PC-3 (cell line): ENCODE data around the gene IL7R. TPM values are rescaled to one million over a fixed set of nuclear protein-coding genes. Genes with fewer than 3 reads are reported as not detected.

Source experiments
- ATAC-seq: fragments of 200-7000 bp; cut with Tn5 transposase; 2 replicates; pipeline ENCODE4 v1.9.1; 2020; ENCODE audit warnings: mild to moderate bottlenecking, moderate library complexity
- BruUV-seq: library from RNA; stranded (reverse); fragments of 400-500 nt; replicated peaks from 2 replicates; lab custom pipeline; 2021; lab: Mats Ljungman, UMichigan
- CTCF ChIA-PET: fragments of 300-600 bp; sonication (Branson Sonifier 250); formaldehyde crosslinking; loops from one replicate; lab custom pipeline; 2022; ENCODE audit warnings: antibody characterized with exemption; lab: Charles Lee
- POLR2A ChIA-PET: fragments of 300-600 bp; sonication (Branson Sonifier 250); formaldehyde crosslinking; loops from one replicate; lab custom pipeline; 2022; ENCODE audit warnings: antibody characterized with exemption; ENCODE audit not compliant: unreplicated experiment; lab: Charles Lee
- DNase-seq: peaks from one replicate; pipeline ENCODE4 v3.0.0-alpha.2; 2015
- H2AFZ ChIP-seq: fragments of 300-600 bp; sonication (generic); 2 replicates; pipeline ENCODE4 v1.6.0; 2016; ENCODE audit warnings: antibody characterized with exemption, low read length
- H3F3A ChIP-seq: fragments of 300-600 bp; sonication (generic); one replicate; pipeline ENCODE4 v1.6.0; 2017; ENCODE audit warnings: antibody characterized with exemption, low read length, control low read depth, mild to moderate bottlenecking; ENCODE audit not compliant: unreplicated experiment
- H3K27ac ChIP-seq: fragments of 300-600 bp; sonication (generic); 2 replicates; pipeline ENCODE4 v1.5.1; 2016; ENCODE audit warnings: mild to moderate bottlenecking, low read length
- H3K27me3 ChIP-seq: fragments of 300-600 bp; sonication (generic); 2 replicates; pipeline ENCODE4 v1.6.1; 2016; ENCODE audit warnings: low read length, mixed read lengths
- H3K36me3 ChIP-seq: fragments of 300-600 bp; sonication (generic); 2 replicates; pipeline ENCODE4 v1.6.1; 2016; ENCODE audit warnings: low read depth, mixed run types, low read length, mixed read lengths
- H3K4me1 ChIP-seq: fragments of 300-600 bp; sonication (generic); 2 replicates; pipeline ENCODE4 v1.5.1; 2016; ENCODE audit warnings: low read length; ENCODE audit not compliant: insufficient read depth
- H3K4me2 ChIP-seq: fragments of 300-600 bp; sonication (generic); 2 replicates; pipeline ENCODE4 v1.6.0; 2016; ENCODE audit warnings: low read length
- H3K4me3 ChIP-seq: fragments of 300-600 bp; sonication (generic); 2 replicates; pipeline ENCODE4 v1.5.1; 2016; ENCODE audit warnings: mild to moderate bottlenecking, low read length, mixed read lengths
- H3K79me2 ChIP-seq: fragments of 300-600 bp; sonication (generic); 2 replicates; pipeline ENCODE4 v1.6.1; 2017; ENCODE audit warnings: low read length, mixed read lengths
- H3K9ac ChIP-seq: fragments of 300-600 bp; sonication (generic); 2 replicates; pipeline ENCODE4 v1.6.0; 2016; ENCODE audit warnings: mild to moderate bottlenecking, low read length
- H3K9me2 ChIP-seq: fragments of 300-600 bp; sonication (generic); replicated peaks from 2 replicates; pipeline ENCODE4 v1.6.1; 2016; ENCODE audit warnings: mixed run types, low read length, mixed read lengths
- H3K9me3 ChIP-seq: fragments of 300-600 bp; sonication (generic); 2 replicates; pipeline ENCODE4 v1.6.1; 2016; ENCODE audit warnings: low read length, mixed read lengths
- H4K20me1 ChIP-seq: fragments of 300-600 bp; sonication (generic); 2 replicates; pipeline ENCODE4 v1.6.1; 2016; ENCODE audit warnings: low read length, mixed read lengths
- CTCF ChIP-seq: fragments of 300-600 bp; sonication (generic); conservative IDR thresholded peaks from 2 replicates; pipeline ENCODE4 v1.5.1; 2017; ENCODE audit warnings: antibody characterized with exemption, low read depth, mild to moderate bottlenecking, low read length
- EZH2 ChIP-seq: fragments of 300-600 bp; sonication (generic); IDR thresholded peaks from one replicate; pipeline ENCODE4 v1.6.1; 2017; ENCODE audit warnings: antibody characterized with exemption, mild to moderate bottlenecking, low read length; ENCODE audit not compliant: unreplicated experiment
- EZH2phosphoT487 ChIP-seq: fragments of 300-600 bp; sonication (generic); IDR thresholded peaks from 2 replicates; pipeline ENCODE4 v1.6.1; 2018; ENCODE audit warnings: mild to moderate bottlenecking, antibody characterized with exemption, low read length, borderline replicate concordance
- intact Hi-C: fragments of 100-400 bp; cut with micrococcal nuclease; formaldehyde crosslinking; loops from 2 replicates; pipeline ENCODE4 v1.9.0; 2023
- total RNA-seq: library from RNA; depleted of rRNA; stranded (reverse); fragments of >200 nt; gene quantifications from 2 replicates; pipeline ENCODE4 v1.2.3, GENCODE V29; 2014

IL7R gene
- total RNA-seq, 1 experiment from 2014 or later = 7.4 TPM

GRCh38 chr5:35924122-35924949 is 67.6 kb downstream of the IL7R start:
- intact Hi-C loops = loop anchor here (1.0 to 10.0 kb wide), 2 partner anchors 67 to 700 kb away; no protein-coding TSS in a partner anchor
- H3K4me1 ChIP-seq = peaks cover 35% of the 10 kb centered on the region
- H3K9me3 ChIP-seq = no peaks in the 10 kb centered on the region
- H3K27ac ChIP-seq = peak overlapping the region; percentile 33
- H3K4me3 ChIP-seq = peak overlapping the region; percentile 40
- no peaks in the 10 kb centered on the region for H3K9me2 ChIP-seq
- H3K27me3 ChIP-seq = peaks cover 9% of the 10 kb centered on the region
- H3K4me2 ChIP-seq = peak overlapping the region; percentile 70
- H3K79me2 ChIP-seq = no peaks in the 10 kb centered on the region
- BruUV-seq = no TSS peak
- no peaks in the 10 kb centered on the region; the same call in 1 of the 2 replicates for H3K36me3 ChIP-seq
- no peaks in the 10 kb centered on the region for H4K20me1 ChIP-seq
- H3F3A ChIP-seq = peaks cover 3% of the 10 kb centered on the region
- ATAC-seq (peak; percentile 27), DNase-seq (peak; percentile 72)
- ChIA-PET CTCF (interaction anchor here (0.5 to 3.9 kb wide), 5 partner anchors 62 to 1179 kb away, joined by 3 to 51 read pairs (median 3); no protein-coding TSS in a partner anchor), POLR2A (interaction anchor here (1.0 kb wide), 1 partner anchor 66 kb away, joined by 3 read pairs; no protein-coding TSS in a partner anchor)
- TF ChIP-seq EZH2phosphoT487 = no peak
- TF ChIP-seq EZH2 = no peak
- H2AFZ ChIP-seq = peak overlapping the region; percentile 59
- H3K9ac ChIP-seq = no peak overlapping the region

GRCh38 chr5:35924950-35925722 is 68.4 kb downstream of the IL7R start:
- Histone ChIP-seq H3K4me3 (peak overlapping the region; percentile 40), H3K4me1 (peaks cover 30% of the 10 kb centered on the region), H3K27ac (peak overlapping the region; percentile 33), H3K4me2 (peak overlapping the region; percentile 70), H3K36me3 (no peaks in the 10 kb centered on the region; the same call in 1 of the 2 replicates), H2AFZ (peak overlapping the region; percentile 59), H3K27me3 (peaks cover 9% of the 10 kb centered on the region), H3K9me2 (no peaks in the 10 kb centered on the region), H3K79me2 (no peaks in the 10 kb centered on the region), H3K9me3 (no peaks in the 10 kb centered on the region), H3K9ac (no peak overlapping the region), H3F3A (peaks cover 3% of the 10 kb centered on the region), H4K20me1 (no peaks in the 10 kb centered on the region)
- intact Hi-C loops = loop anchor here (1.0 to 10.0 kb wide), 4 partner anchors 68 to 700 kb away; no protein-coding TSS in a partner anchor
- POLR2A ChIA-PET = interaction anchor here (1.0 kb wide), 1 partner anchor 66 kb away, joined by 3 read pairs; no protein-coding TSS in a partner anchor
- TF ChIP-seq CTCF (peak; percentile 97), EZH2phosphoT487 (no peak)
- CTCF ChIA-PET = interaction anchor here (0.5 to 3.9 kb wide), 7 partner anchors 63 to 1179 kb away, joined by 3 to 51 read pairs (median 3); no protein-coding TSS in a partner anchor
- DNase-seq (peak; percentile 85), ATAC-seq (peak; percentile 82)
- BruUV-seq = no TSS peak
